ENCODE measurements around the gene KIF18A. TPM values are rescaled to one million over a fixed set of nuclear protein-coding genes. Genes with fewer than 3 reads are reported as not detected.

KIF18A gene
- total and polyA plus RNA-seq, 2 of the 8 experiments (the other 6 are each of a cell fraction or from before 2014, with no cell fraction given): 4.0 to 23.3 TPM

DNA sequence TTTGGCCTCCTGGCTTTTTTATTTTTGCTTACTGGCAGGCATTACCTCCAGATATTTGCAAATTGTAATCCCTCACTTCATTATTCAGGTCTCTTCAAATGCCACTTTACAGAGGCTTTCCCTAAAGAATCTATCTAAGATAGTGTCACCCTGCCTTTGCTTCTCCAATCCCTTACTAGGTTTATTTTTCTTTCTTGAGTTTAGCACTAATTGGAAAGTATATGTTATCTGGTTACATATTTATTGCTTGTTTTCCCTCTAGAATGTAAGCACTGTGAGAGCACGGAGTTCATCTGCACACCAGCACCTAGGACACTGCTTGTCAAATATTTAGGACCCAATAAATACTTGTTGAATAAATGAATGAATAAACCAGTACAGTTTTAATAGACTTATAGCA is 3.5 kb downstream of the KIF18A start:
- POLR2A ChIA-PET (ENCODE audit: partially characterized antibody): no interaction called here
- no peaks in the 10 kb centered on the region for H3K36me3 ChIP-seq (ENCODE audit: control insufficient read depth in 2 of 4, insufficient read depth in 4 of 4, low read length in 3 of 4)
- TF ChIP-seq POLR2A (IDR thresholded peaks at IDR 0.05; ENCODE audit: control extremely low read depth in 1 of 2, low read depth in 2 of 2, low read length in 2 of 2) (no peak), CTBP2 (IDR thresholded peaks at IDR 0.05; ENCODE audit: borderline replicate concordance, insufficient read depth, insufficient read length, low read length) (no peak), FOSL1 (IDR thresholded peaks at IDR 0.05; ENCODE audit: insufficient read depth, low read depth, low read length) (no peak)

More for the DNA sequence above, 3.5 kb downstream of the KIF18A start:
- Histone ChIP-seq H3K79me1 (ENCODE audit: low read depth, low read length) (no peaks in the 10 kb centered on the region), H2BK15ac (ENCODE audit: low read length) (no peak overlapping the region), H3K56ac (replicated peaks; ENCODE audit: insufficient read length, low read depth, low read length) (no peak overlapping the region), H2AFZ (ENCODE audit: low read length) (no peak overlapping the region), H3K14ac (ENCODE audit: insufficient read length) (no peak overlapping the region), H4K5ac (ENCODE audit: insufficient read length, low read depth, low read length) (no peak overlapping the region), H2BK120ac (replicated peaks; ENCODE audit: low read depth, low read length) (no peak overlapping the region), H4K20me1 (replicated peaks in 1 of 2; ENCODE audit: control insufficient read depth in 1 of 2, insufficient read depth in 2 of 2, low read length in 2 of 2) (no peaks in the 10 kb centered on the region), H3K27me3 (replicated peaks in 1 of 4; ENCODE audit: control insufficient read depth in 3 of 4, extremely low read depth in 1 of 4, insufficient read depth in 3 of 4, low read length in 3 of 4) (no peaks in the 10 kb centered on the region), H3K18ac (ENCODE audit: extremely low read depth, low read length) (no peak overlapping the region), H3K4me1 (replicated peaks in 1 of 4; ENCODE audit: control insufficient read depth in 3 of 4, insufficient read depth in 4 of 4, low read length in 3 of 4) (peaks cover 0 to 9% (median under 1%) of the 10 kb centered on the region in 4 experiments; a peak in 1 of 7 replicates), H2BK20ac (ENCODE audit: low read length) (no peak overlapping the region), H4K8ac (ENCODE audit: extremely low read depth, insufficient read depth, low read length) (no peak overlapping the region), H3K9me3 (ENCODE audit: insufficient read depth in 2 of 2, low read depth in 1 of 2, low read length in 1 of 2) (no peaks in the 10 kb centered on the region), H3K27ac (ENCODE audit: low read depth, low read length) (no peak overlapping the region), H3K4ac (replicated peaks; ENCODE audit: insufficient read length, low read depth, low read length) (no peak overlapping the region), H3K23ac (ENCODE audit: insufficient read length) (no peak overlapping the region), H3K79me2 (ENCODE audit: control insufficient read depth in 1 of 2, insufficient read depth in 2 of 2, low read length in 2 of 2) (peaks cover 5 to 89% of the 10 kb centered on the region in 2 experiments; a peak in 3 of 4 replicates), H4K91ac (replicated peaks; ENCODE audit: insufficient read length, low read length) (no peak overlapping the region), H2AK5ac (ENCODE audit: low read depth, low read length) (no peak overlapping the region), H3K9ac (replicated peaks in 1 of 4; ENCODE audit: extremely low read depth in 1 of 4, low read depth in 3 of 4, low read length in 3 of 4) (no peak overlapping the region), H2BK12ac (ENCODE audit: low read depth, low read length) (no peak overlapping the region), H3K23me2 (ENCODE audit: low read depth, low read length) (0 out of 2 replicates have a peak, but pooled peaks cover 4% of the 10 kb centered on the region), H3K4me3 (ENCODE audit: extremely low read depth in 1 of 4, insufficient read depth in 2 of 4, low read depth in 3 of 4, low read length in 4 of 4) (no peak overlapping the region), H2BK5ac (ENCODE audit: low read depth, low read length) (no peak overlapping the region), H3K4me2 (ENCODE audit: insufficient read depth in 1 of 2, low read depth in 2 of 2, low read length in 2 of 2) (no peak overlapping the region)
- DNase-seq (ENCODE audit: low read depth in 1 of 2, low spot score in 2 of 2): no peak
- 80% methylated on average over 1 of the region's 1 CpG; no CpG with 5 or more reads in 1 of the 2 experiments for WGBS, 2 experiments (ENCODE audit: extremely low coverage in 1 of 2, insufficient coverage in 1 of 2, insufficient read length in 1 of 2, insufficient replicate concordance in 2 of 2, low coverage in 1 of 2, low lambda C conversion rate in 2 of 2, missing lambda C conversion rate in 1 of 2)
- FAIRE-seq: no peak
- CTCF ChIA-PET (ENCODE audit: partially characterized antibody): interaction anchor here (1.5 kb wide), 1 partner anchor 12 kb away, joined by 4 read pairs; no protein-coding TSS in a partner anchor
